SHP77 treated with DMSO at 0.1 percent for 48 hours (cell line): ENCODE data around the gene SGSH.
"Not testable (repeated sequence)": the region's sequence is repeated elsewhere in the genome, so short reads cannot be mapped to it uniquely, and the experiment has no call there.

Experiments used
- DNase-seq: peaks from one replicate; lab custom pipeline; 2025; lab: John Stamatoyannopoulos, UW

The SGSH gene

DNA sequence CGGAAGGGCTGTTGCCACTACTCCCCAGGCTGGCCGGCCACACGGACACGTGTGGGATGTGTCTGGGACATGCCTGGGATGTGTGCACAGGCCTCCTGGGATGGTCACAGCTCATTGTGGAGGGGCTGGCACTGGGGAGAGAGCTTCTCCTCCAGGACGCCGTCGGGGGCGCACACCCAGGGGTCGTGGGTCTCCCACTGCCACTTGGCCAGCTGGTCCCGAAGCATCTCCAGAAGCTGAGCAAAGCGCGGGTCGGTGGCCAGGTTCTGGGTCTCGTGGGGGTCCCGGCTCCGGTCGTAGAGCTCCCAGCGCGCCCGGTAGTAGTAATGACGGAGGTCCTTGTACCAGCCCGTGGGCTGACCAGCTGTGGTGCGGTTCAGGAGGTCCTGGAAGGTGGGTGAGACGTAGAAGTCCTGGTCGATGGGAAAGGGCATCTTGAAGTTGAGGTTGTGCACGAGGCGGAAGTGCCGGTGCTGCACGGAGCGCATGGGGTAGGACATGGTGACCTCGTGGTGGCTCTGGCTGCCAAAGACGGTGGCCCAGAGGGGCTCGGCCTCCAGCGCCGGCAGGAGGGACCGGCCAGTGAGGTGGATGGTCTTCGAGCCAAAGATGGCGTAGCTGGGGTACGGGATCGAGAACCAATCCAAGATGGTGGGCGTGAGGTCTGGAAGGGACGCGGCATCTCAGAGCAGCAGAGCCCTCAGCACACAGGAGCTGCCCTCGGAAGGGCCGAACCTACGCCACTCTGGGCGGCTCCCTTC, 9.6 kb downstream of the SGSH start:
- no peak for DNase-seq

DNA sequence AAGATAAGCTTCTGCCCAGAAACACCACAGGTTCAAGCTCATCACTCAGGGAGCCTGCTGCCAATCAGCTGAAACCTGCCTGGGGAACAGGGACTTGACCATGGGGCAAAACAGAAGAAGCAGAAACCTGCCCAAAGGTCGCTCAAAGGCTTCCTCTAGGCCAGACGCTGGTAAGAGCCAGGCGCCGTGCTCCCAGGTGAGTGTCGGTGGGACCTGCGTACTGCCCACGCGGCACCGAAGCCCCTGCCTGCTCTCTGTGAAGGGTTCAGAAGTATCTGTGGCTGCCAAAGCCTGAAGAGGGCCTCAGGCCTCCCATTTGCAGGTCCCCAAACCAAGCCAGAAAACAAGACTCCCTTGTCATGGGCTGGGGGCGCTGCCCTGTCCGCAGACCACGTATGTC, 10.4 kb downstream of the SGSH start:
- no peak for DNase-seq

DNA sequence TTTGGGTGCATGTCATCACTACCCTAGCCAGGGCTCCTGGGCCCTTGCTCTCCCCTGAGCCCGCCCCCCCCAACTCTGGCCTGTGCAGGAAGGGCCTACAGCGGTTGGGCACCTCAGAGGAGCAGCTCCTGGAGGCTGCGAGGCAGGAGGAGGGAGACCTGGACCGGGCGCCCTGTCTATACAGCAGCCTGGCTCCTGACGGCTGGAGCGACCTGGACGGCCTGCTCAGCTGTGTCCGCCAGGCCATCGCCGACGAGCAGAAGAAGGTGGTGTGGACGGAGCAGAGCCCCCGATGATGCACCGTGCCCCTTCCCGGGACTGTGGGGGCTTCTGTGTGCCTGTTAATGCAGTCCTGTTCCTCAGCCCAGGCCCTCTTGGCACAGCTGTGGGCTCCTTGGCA, 12.1 kb downstream of the SGSH start:
- DNase-seq: no peak

DNA sequence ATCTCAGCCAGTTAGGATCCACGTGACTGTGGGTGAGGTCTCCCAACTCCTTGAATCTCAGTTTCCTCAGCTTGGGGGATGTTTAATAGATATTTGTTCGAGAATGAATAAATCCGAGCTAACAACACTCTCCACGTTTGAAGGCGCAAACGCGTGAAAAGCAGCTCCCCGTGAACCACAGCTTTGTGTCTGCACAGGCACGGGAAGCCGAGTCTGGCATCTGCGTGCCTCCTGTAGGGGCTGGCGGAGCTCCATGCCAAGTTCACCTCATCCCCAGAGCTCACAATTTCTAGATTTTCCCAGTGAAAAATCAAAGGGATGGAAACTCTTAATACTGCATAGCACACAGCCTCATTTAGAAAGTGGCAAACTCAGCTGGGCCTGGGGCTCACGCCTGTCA, 14.3 kb downstream of the SGSH start:
- no peak for DNase-seq

DNA sequence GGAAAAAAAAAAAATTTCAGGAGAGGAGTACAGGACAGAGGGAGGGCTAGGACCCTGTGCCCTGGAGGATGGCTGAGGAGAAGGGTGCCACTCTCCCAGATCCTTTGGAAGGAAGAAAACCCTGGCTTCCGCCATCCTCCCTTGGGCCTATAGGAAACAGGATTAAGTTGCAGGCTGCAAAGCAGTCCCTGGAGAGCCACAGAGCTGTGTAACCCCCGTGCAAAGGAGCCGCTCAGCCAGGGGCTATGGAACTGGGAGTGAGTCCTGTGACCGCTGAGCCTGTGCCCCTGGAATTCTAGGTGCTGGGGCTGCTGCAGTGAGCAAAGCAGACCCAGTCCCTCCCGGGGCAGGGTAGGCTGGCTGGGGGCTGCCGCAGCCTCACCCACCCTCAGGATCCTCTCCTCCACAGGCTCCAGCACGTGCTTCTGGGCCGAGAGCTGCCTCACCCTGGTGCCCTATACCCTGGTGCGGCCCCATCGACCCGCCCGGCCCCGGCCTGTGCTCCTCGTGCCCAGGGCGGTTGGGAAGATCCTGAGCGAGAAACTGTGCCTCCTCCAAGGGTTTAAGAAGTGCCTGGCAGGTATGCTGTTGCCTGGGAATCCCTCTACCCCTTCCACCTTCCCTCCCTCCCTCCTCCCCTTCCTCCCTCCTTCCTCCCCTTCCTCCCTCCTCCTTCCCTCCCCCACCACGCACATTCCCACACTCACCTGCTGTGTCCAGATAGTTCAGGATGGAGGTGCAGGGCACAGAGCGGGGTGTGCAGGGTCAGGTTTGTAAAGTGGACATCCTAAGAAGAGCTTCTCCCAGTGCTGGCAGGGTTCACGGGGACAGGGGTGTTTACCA, 15.3 kb downstream of the SGSH start:
- DNase-seq: no peak

DNA sequence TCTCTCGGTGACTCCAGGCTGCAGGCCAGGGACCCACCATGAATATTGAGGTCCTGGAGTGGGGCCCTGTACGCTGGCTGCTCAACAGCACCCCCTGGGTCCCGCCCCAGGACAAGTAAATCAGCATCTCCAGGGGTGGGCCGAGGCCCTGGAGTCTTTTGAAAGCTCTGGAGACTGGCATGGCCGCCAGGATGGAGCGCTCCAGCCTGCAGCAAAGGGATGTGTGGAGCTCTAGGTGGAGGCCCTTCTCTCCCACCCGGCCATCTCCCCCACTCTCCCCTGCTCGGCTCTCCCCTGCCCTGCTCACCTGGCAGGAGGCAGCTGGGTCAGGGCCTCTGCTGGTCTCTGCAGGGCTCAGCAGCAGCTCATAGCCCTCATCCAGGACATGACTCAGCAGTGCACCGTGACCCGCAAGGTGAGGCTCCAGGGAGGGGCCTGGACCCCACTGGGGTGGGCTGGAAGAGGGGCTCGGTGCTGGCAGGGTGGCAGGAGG, 16.6 kb downstream of the SGSH start:
- DNase-seq: no peak

DNA sequence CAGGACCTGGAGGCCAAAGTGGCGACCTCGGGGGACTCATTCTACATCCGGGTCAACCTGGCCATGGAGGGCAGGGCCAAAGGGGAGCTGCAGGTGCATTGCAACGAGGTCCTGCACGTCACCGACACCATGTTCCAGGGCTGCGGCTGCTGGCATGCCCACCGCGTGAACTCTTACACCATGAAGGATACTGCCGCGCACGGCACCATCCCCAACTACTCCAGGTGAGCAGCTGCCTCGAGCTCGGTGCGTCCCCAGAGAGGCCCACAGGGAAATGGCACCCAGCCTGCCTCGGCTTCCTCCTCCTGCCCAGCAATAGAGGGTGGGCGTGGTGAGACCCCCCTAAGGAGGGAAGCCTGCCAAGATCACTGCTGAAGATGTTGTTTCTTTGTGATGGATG, 17.9 kb downstream of the SGSH start:
- no peak for DNase-seq

DNA sequence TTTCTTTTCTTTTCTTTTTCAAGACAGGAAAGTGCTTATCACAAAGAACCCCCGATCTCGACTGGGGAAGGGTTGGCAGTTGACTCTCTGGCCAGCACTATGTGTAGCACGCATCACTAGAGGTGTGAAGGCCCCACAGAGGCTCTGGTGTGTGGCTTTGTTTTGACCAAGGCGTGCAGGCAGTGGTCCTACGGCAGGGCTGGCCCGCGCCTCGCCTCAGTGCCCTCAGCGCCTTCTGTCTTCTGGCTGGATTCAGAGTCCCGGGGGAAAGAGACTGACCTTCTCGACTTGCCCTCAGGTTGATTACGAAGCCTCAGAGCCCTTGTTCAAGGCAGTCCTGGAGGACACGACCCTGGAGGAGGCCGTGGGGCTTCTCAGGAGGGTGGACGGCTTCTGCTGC, 18.7 kb downstream of the SGSH start:
- no peak for DNase-seq

DNA sequence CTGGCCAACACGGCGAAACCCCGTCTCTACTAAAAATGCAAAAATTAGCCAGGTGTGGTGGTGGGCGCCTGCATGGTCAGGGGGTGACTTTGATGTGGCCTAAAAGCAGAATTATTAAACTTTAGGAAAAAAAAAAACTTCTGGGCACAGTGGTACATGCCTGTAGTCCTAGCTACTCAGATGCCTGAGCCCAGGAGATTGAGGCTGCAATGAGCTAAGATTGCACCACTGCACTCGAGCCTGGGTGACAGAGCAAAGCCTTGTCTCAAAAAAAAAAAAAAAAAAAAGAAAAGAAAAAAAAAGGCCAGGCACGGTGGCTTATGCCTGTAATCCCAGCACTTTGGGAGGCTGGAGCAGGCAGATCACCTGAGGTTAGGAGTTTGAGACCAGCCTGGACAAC, 20.8 kb downstream of the SGSH start:
- not testable (repeated sequence) for DNase-seq

DNA sequence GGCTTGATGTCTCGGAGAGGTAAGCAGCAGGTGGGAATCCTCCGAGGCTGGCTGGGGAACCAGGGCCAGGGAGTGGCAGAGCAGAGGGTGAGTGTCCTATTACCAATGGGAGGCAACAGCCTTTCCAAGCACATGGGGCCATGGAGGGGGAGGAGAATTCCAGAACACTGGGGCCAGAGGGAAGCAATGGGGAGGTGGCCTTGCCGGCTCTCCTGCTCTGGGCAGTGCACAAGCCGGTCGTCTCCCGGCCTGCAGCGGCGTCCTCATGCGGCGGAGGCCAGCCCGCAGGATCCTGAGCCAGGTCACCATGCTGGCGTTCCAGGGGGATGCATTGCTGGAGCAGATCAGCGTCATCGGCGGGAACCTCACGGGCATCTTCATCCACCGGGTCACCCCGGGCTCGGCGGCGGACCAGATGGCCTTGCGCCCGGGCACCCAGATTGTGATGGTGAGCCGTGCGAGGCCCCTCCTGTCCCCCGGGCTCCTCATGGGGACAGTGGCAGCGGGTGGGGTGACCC, 21.9 kb downstream of the SGSH start:
- peak; percentile 7 for DNase-seq

DNA sequence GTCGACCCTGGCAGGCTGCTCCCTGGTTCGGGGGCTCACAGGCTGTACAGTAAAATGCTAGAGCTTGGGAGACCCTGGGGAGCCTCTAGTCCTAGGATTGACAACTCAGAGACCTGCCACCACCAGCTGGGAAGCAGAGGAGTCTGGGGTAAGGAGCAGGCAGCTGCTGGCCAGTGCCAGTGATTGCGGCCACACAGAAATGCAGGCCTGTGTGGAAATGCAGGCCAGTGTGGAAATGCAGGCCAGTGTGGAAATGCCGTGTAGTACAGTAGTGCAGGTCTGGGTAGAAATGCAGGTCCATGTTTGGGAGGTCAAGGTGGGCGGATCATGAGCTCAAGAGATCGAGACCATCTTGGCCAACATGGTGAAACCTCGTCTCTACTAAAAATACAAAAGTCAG, 23.5 kb downstream of the SGSH start:
- no peak for DNase-seq

DNA sequence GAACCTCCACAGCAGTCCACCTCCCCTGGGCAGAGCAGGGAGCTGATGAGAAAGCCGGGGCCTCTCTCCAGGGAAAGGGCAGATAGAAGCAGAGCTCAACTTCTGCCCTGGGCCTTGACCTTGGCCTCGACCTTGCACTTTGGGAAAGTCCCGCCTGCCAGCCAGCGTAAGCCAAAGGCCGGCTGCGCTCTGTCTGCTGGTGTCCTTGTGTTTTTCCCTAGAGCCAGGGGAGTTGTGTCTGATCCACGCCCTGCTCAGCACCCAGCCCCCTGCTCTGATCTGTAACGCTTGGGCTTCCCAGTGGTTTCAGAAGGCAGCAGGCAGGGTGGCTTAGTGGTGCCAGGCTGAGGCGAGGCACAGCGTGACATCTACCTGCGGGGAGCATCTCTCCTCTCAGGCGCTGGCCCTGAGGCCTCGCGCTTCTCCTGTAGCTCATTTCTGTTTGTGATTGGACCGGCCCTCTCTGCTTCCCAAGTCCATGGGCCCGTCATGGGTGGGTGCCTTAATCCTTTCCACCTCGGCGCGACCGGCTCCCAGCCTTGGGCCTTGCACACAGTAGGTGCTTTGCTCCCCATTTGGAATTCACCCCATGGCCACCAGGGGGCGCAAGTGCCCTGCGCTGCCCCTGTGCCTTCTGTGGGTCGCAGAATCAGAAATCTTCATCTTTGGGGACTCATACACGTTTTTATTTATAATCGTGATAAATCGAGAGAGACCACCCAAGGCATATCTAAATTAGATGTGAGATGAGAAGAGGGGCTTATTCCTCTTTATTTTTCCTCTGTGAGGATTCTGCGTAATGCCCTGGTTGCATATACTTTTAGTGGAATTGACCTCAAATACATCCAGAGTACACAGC, 24.2 kb downstream of the SGSH start:
- no peak for DNase-seq

DNA sequence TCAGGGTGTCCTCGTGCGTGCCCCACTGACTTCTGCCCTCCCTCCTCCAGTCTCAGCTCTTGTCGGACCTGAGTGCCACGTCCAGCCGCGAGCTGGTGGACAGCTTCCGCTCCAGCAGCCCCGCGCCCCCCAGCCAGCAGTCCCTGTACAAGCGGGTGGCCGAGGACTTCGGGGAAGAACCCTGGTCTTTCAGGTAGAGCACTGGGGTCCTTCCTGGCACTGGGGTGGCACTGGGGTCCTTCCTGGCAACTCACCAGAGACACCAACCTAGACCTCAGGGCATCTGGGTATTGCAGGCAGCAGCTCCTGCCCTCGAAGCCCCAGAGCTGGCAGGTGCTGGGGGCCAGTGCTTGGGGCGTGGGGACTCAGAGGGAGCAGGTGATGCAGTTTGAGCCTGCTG, 25.0 kb downstream of the SGSH start:
- DNase-seq: no peak

DNA sequence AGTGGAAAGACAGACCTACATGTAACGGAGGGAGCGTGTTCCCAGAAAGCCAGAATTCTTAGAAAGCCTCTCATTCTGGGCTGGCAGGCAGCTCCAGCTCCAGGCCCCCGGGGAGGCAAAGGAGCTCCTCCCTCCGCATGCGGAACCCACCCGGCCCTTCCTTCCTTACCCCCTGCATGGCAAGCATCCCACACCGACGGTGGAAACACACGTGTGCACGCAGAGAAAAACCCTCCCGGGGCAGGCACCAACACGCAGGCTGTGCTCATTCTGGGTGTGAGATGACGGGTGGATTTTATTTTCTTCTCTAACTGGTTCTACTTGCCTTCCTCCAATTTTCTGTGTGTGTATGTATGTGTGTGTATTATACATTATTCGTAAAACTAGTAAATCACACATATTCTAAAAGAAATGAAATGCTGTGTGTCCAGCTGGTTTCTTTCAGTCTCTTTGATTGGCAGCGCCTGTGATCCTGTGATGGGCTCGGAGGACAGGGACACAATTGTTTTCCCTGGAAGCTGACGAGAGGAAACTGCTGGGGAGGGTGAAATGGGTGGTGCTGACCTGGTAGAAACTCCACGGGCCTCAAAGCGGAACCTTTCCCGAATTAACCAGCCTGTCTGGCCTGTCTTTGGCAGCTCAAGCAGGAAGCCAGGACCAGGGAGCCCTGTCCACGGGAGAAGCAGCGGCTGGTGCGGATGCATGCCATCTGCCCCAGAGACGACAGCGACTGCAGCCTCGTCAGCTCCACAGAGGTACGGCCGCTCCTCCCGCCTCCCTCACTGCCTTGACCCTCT, 28.1 kb downstream of the SGSH start:
- no peak for DNase-seq

DNA sequence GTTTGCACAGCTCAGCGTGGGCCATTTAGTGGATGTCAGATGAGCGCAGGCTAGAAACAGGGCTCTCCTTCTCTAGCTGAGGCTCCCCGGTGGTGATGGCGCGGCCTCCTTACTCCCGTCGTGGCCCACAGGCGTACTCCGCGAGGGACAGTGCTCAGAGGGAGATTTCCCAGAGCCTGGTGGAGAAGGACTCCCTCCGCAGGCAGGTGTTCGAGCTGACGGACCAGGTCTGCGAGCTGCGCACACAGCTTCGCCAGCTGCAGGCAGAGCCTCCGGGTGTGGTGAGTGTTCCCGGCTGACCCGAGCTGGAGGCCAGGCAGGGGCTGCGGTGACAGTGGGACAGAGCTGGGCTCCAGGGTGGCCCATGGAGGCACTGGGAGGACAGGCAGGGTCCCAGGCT, 28.9 kb downstream of the SGSH start:
- peak; percentile 33 for DNase-seq

DNA sequence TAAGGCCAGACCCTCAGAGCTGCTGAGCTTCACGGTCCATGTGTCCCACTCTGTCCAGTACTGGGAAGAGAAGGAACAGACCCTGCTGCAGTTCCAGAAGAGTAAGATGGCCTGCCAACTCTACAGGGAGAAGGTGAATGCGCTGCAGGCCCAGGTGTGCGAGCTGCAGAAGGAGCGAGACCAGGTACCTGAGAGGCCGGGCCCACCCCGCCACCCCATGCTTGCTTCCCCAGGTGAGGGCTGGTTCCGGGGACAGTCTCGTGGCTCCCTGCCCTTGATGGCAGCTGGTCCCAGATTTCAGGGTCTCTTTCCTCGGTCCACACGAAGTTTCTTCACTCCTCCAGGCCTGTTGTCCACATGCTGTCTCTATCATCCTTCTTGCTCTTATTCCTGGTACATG, 29.4 kb downstream of the SGSH start:
- no peak for DNase-seq

DNA sequence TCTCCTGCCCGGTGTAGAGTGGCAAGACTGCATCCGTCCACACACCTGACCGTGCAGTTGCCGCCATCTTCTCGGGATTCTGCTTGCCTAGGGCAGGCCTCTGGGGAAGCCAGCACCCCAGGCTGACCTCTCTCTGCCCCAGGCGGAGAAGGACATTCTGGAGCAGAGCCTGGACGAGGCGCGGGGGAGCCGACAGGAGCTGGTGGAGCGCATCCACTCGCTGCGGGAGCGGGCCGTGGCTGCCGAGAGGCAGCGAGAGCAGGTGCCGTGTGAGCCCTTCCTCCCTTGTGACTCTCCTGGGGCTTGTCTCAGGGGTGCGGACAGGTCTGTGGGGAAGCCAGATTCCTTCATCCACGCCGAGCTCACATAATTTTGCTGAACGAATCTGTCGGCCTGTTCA, 30.5 kb downstream of the SGSH start:
- DNase-seq: no peak

DNA sequence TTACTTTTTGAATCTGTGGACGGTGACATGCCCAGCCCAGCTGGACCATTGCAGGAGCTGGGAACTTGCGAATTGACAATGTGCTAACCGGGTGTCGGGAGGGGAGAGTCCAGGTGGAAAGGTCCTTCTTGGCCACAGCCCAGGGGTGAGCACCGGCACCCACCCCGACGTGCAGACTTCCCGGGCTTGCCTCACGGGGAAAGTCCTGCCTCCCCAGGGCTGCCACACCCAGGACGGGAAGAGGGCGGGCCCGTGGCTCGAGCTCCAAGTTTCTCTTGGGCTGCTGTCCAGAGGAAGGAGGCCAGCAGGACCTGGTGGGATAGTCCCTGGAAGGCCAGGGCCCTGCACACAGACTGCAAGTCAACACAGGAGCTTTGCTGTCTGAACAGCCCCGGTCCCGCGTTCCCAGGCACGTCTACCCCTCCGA, 32.6 kb downstream of the SGSH start:
- DNase-seq: no peak

DNA sequence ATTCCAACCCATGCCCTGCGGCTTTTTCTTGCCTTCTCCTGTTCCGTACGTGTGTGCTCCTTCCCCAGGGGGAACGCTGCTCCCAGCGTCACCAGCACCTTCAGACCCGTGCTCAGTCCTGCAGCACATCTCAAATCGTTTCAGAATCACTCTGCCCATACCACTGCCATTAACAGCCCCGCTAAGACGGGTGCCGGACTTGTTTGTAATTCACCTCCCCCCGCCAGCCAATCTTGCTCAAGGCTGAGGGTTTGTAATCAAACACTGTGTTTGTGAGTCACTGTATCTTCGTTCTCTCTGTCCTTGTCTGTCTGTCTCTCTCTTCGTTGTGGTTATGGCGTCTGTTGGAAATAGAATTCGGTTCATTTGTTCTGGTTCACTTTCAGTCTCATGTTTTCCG, 33.0 kb downstream of the SGSH start:
- DNase-seq: no peak

DNA sequence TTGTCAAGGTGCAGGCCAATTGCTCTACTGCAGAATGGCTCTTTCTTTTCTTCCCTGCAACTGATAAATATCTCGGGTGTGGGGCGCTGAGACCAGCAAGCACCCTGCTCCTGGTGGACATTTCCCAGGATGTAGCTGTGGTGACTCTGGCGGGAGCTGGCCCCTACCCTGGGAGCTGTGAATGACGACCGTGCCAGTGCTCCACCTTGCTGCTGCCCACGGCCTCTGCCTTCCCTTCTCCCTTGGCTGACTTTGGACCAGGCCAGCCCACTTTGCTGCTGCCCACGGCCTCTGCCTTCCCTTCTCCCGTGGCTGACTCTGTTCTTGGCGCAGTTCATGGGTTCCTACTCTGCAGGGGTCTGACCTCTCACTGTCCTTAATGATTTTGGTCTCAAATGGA, 34.2 kb downstream of the SGSH start:
- DNase-seq: no peak

DNA sequence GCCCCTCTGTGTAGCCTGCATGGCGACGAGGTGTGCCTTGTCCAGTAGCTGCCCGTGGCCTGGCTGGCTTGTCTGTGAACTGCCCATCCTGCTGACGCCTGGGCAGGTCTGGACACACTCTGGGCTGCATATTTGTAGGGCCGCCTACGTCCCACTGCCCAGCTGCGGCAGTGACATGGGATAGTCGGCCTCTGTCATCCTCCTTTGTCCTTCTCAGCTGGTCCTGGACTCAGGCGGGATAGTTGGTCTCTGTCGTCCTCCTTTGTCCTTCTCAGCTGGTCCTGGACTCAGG, 35.8 kb downstream of the SGSH start:
- no peak for DNase-seq
